Ureter (tissue), 1 donor: ENCODE measurements around the gene SOWAHB. TPM values are rescaled to one million over a fixed set of nuclear protein-coding genes. Genes with fewer than 3 reads are reported as not detected.

ENCODE experiments used
- DNase-seq: peaks from one replicate; pipeline ENCODE4 v3.0.0-alpha.2; 2020; ENCODE audit warnings: low spot score
- total RNA-seq: library from RNA; stranded (reverse); gene quantifications from one replicate; pipeline ENCODE4 v1.2.4, GENCODE V29; 2023
- donor health status: DM: yes; HTN: yes; CAD: no.

SOWAHB gene
- total RNA-seq, 1 donor from 2014 or later: 14.3 TPM

DNA sequence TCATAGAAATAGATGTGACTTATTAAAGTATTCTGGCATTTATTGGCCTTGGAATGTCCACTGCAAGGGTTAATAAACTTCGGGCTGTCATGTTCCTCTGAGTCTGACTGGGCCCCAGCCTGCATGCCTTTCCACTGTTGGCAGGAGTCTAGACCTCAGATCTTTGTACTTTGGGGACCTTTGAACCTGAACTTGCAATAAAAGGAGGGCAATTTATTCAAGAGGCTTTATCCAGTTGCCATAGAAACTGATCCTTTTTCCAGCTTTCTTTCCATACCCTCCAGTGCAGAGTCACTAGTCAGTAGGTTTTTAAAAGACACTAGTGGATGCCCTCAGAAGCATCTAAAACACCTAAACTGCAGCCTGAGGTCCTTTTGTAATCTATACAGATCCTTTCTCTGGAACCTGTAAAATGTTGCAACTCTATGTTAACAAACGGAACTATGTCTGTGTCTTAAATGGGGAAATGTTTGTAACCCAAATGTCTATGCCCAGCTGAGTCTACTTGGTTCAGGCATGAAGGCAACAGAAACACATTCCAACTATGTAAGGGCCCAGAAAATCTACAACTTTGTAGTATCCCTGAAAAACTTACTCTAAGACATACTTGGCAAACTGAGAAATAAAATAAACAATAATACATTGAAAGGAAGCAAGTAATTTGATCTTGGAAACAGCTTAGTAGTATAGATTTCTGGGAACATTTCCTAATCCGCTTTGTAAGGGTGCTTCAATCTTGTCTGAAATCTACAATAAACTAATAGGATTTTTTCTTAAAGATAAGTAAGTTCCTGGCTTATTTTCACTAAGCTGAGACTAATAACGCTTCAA is 41.5 kb downstream of the SOWAHB start:
- no peak for DNase-seq

DNA sequence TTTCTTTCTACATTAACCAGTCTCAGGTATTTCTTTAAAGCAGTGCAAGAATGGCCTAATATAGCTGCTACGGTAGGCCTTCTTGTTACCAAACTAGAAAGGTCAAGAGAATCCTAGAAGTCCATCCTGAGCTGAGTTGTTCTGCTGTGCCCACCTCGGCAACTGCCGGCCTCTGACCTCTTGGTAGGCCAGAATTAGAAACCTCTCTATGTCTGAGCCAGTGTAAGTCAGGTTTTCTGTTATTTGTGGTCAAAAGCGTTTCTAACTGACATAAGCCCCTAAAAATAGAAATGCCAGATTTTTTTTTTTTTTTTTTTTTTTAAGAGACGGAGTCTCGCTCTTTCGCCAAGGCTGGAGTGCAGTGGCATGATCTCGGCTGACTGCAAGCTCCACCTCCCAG is 43.1 kb downstream of the SOWAHB start:
- no peak for DNase-seq

DNA sequence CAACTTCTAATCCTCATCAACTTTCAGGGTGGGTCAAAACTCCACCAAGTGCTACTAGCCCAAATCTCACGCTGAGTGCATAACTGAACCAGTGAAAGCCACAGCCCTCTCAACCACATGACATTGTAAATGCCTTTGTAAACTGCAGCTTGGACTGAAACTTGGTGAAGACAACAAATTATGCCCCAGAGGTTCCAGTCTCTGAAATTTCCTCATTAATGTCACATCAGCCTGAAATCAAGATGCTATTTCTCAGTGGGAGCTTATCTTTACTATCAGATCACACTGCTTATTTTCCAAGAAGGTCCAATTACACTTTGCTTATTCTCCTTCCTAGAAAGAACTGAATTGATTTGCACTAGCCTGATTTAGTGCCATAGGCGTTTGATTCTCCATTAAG is 46.6 kb downstream of the SOWAHB start:
- no peak for DNase-seq

DNA sequence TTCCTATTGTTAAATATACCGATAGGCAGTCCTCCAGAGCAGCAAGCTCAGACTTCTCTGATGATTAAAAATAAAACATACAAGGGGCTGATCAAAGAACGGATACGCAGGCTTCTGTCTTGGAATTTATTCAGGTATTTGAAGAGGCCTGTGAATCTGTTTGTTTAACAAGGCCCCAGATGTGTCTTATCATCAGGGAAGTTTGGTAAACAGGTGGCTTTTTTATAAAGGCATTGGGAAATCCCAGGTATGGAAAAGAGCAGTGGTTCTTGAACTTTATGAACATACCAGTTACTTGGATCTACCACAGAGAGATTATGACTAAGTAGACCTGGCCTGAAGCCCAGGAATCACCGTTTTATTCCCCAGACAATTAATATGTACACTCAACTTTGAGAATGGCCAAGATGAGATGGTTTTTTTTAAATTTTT is 47.9 kb downstream of the SOWAHB start:
- DNase-seq: no peak

Other genes with a start within 250 kb of the SOWAHB start
- 139 TPM for gene SEPTIN11, start 51.6 kb upstream of the SOWAHB start, total RNA-seq
- gene CCNI, start 177.8 kb upstream of the SOWAHB start, total RNA-seq: 238 TPM